ENCODE data around the gene GALNT2. TPM values are rescaled to one million over a fixed set of nuclear protein-coding genes. Genes with fewer than 3 reads are reported as not detected.

The GALNT2 gene
- total RNA-seq, 1 donor from 2014 or later = 31.9 TPM

DNA sequence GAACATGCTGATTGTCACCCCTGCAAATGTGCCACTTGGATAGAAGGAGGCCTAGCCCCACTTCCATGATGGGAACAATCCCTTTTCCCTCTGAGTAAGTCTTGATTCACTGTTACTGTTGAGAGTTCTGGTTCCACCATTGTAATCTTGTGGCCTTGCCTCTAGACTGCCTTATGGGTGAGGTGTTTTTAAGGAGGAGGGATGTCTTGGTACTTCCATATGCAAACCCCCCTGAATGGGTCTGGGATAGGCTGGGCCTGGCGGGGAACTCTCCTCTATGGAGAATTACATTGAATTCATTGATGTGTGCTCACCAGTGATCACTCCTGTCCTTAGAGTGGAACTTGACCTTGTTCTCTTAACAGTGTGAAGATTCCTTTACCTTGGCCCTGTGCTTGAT lies 5.8 kb downstream of the GALNT2 start:
- DNase-seq (ENCODE audit: low read depth) (no peak), FAIRE-seq (no peak)
- TF ChIP-seq, protein P1, sequence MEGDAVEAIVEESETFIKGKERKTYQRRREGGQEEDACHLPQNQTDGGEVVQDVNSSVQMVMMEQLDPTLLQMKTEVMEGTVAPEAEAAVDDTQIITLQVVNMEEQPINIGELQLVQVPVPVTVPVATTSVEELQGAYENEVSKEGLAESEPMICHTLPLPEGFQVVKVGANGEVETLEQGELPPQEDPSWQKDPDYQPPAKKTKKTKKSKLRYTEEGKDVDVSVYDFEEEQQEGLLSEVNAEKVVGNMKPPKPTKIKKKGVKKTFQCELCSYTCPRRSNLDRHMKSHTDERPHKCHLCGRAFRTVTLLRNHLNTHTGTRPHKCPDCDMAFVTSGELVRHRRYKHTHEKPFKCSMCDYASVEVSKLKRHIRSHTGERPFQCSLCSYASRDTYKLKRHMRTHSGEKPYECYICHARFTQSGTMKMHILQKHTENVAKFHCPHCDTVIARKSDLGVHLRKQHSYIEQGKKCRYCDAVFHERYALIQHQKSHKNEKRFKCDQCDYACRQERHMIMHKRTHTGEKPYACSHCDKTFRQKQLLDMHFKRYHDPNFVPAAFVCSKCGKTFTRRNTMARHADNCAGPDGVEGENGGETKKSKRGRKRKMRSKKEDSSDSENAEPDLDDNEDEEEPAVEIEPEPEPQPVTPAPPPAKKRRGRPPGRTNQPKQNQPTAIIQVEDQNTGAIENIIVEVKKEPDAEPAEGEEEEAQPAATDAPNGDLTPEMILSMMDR (IDR thresholded peaks at IDR 0.05; ENCODE audit: insufficient read depth, low read length, severe bottlenecking) = no peak
- Histone ChIP-seq H3K36me3 (ENCODE audit: control insufficient read depth, insufficient read depth, low read length) (peaks cover 3% of the 10 kb centered on the region), H3K4me3 (ENCODE audit: low read depth, low read length) (no peak overlapping the region), H3K27me3 (ENCODE audit: control insufficient read depth, insufficient read depth, low read length) (no peaks in the 10 kb centered on the region)

DNA sequence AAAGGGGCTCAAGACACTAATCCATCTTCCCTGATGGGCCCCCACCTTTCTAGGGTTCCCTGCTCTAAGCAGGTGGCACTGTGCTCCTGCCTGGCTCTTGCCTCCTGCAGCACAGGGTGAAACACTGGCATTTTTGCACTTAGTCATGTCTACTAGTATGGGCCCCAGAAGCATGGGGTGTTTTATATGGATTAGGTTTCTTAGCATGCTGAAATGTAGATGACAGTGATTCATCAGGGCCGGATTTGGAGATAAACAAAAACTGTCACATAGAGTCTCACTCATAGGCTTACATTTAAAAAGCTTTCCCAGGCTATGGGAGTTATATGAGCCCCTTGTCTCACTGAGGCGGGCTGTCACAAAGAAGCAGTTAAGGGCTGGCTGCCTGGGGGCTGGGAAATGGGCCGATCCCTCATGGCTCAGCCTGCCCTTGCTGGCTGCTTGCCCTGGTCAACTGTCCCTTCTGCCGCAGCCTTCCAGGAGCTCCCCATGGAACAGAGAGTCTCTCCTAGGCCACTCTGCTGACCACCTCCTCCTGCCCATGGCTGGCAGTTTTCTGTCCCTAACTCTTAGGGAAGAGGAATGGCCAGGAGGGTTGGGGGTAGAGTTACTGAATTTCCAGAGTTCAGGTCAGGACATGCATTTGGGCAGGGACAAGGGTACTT lies 6.5 kb downstream of the GALNT2 start:
- Histone ChIP-seq H3K36me3 (ENCODE audit: control insufficient read depth, insufficient read depth, low read length) (peaks cover 3% of the 10 kb centered on the region), H3K27me3 (ENCODE audit: control insufficient read depth, insufficient read depth, low read length) (no peaks in the 10 kb centered on the region), H3K4me3 (ENCODE audit: low read depth, low read length) (no peak overlapping the region)
- TF ChIP-seq, protein P1 (IDR thresholded peaks at IDR 0.05; ENCODE audit: insufficient read depth, low read length, severe bottlenecking) = no peak
- DNase-seq (ENCODE audit: low read depth) (peak; percentile 86), FAIRE-seq (no peak)

DNA sequence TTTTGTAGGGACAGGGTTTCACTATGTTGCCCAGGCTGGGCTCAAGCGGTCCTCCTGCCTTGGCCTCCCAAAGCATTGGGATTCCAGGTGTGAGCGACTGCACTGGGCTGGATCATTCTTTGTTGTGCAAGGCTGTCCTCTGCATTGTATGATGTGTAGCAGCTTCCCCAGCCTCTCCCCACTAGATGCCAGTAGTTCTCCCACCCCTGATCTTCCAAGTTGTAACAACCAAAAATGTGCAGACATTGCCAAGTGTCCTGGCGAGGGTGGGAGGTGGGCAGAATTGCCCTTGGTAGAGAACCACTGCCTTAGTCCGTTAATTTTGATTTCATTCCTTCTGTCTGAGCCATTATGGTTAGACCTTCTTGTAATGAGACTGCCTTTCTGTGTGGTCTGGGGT lies 7.2 kb downstream of the GALNT2 start:
- Histone ChIP-seq H3K36me3 (ENCODE audit: control insufficient read depth, insufficient read depth, low read length) (peaks cover 3% of the 10 kb centered on the region), H3K4me3 (ENCODE audit: low read depth, low read length) (no peak overlapping the region), H3K27me3 (ENCODE audit: control insufficient read depth, insufficient read depth, low read length) (no peaks in the 10 kb centered on the region)
- FAIRE-seq (no peak), DNase-seq (ENCODE audit: low read depth) (no peak)
- TF ChIP-seq, protein P1 (IDR thresholded peaks at IDR 0.05; ENCODE audit: insufficient read depth, low read length, severe bottlenecking) = no peak

DNA sequence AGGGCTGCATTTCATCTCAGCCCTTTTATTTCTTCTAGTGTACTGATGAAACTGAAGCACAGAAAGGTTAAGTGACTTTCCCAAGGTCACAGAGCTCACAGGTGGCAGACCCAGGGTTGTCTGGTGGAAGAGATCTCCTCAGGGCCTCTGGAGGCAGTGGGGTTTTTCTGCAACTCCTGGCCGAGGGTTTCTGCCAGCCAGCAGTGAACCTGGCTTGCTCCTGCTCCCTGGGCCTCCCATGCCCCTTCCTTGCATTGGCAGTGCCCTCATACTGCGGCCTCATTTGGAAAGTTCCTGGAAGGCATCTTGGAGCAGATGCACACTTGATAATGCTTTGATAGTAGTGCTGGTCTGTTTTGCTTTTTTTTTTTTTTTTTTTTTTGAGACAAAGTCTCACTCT lies 7.7 kb downstream of the GALNT2 start:
- H3K27me3 ChIP-seq (ENCODE audit: control insufficient read depth, insufficient read depth, low read length) = no peaks in the 10 kb centered on the region
- DNase-seq (ENCODE audit: low read depth) (no peak), FAIRE-seq (no peak)
- TF ChIP-seq, protein P1 (IDR thresholded peaks at IDR 0.05; ENCODE audit: insufficient read depth, low read length, severe bottlenecking) = no peak
- H3K4me3 ChIP-seq (ENCODE audit: low read depth, low read length) = no peak overlapping the region
- peaks cover 3% of the 10 kb centered on the region for H3K36me3 ChIP-seq (ENCODE audit: control insufficient read depth, insufficient read depth, low read length)

DNA sequence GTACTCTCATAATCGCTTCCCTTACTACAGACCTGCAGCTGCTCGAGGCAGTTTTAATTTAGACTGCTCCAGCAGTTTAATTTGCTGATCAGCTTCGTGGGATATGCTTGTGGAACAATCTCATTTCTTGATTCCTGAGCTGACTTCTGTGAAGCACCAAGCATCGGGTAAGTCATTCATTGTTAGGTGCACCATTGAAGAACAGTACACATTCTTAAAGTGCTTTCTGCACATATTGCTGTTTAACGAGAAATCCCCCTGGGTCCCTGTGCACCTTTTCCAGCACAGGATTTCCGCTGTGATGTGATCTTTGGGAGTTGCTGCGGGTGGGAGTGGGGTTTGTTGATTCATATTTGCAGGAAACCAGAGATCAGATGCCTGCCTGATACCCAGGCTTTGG lies 9.1 kb downstream of the GALNT2 start:
- no peak for DNase-seq (ENCODE audit: low read depth)
- TF ChIP-seq, protein P1 (IDR thresholded peaks at IDR 0.05; ENCODE audit: insufficient read depth, low read length, severe bottlenecking) = no peak
- no peaks in the 10 kb centered on the region for H3K27me3 ChIP-seq (ENCODE audit: control insufficient read depth, insufficient read depth, low read length)
- H3K4me3 ChIP-seq (ENCODE audit: low read depth, low read length) = no peak overlapping the region
- peaks cover 6% of the 10 kb centered on the region for H3K36me3 ChIP-seq (ENCODE audit: control insufficient read depth, insufficient read depth, low read length)
- FAIRE-seq = no peak

DNA sequence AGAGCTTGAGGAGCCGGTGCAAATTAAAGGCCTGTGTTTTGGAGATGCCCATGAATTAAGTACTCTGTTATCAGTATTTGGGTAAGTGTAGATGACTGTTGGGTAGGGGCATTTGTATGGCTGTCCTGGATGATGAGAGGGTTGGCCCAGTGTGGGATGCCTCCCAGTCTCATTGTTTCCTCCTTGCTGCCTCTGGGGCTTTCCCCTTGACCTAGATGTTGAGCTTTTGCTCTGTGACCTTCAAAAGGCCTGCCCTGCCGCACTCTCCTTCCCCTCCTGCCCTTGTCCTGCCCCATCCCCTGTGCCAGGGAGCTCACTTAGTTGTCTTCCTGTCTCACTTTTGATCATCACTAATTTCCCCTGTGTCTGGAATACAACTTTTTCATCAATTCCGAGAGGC lies 10.0 kb downstream of the GALNT2 start:
- TF ChIP-seq, protein P1 (IDR thresholded peaks at IDR 0.05; ENCODE audit: insufficient read depth, low read length, severe bottlenecking) = no peak
- DNase-seq (ENCODE audit: low read depth) = no peak
- Histone ChIP-seq H3K36me3 (ENCODE audit: control insufficient read depth, insufficient read depth, low read length) (peaks cover 6% of the 10 kb centered on the region), H3K27me3 (ENCODE audit: control insufficient read depth, insufficient read depth, low read length) (no peaks in the 10 kb centered on the region), H3K4me3 (ENCODE audit: low read depth, low read length) (no peak overlapping the region)
- FAIRE-seq = no peak
